Fibroblast of villous mesenchyme (primary cell): ENCODE results near the gene IL1R1. TPM values are rescaled to one million over a fixed set of nuclear protein-coding genes. Genes with fewer than 3 reads are reported as not detected.

ENCODE experiments used
- DNase-seq: peaks from one replicate; pipeline ENCODE4 v3.0.0-alpha.2; 2010; ENCODE audit warnings: low read depth
- H3K4me3 ChIP-seq: 2 replicates; pipeline ENCODE4 v1.5.1; 2011; ENCODE audit warnings: low read depth, mild to moderate bottlenecking, low read length
- total RNA-seq: library from RNA; depleted of rRNA; stranded (reverse); fragments of >200 nt; gene quantifications from 2 replicates; pipeline ENCODE4 v1.2.3, GENCODE V29; 2012
- TF ChIP-seq, protein P1 (sequence below): IDR thresholded peaks from 2 replicates; pipeline ENCODE4 v1.5.1; 2012; ENCODE audit warnings: low read depth, mild to moderate bottlenecking, low read length; ENCODE audit not compliant: insufficient read depth

IL1R1 gene
- total RNA-seq, 1 donor, result 62.6 TPM

DNA sequence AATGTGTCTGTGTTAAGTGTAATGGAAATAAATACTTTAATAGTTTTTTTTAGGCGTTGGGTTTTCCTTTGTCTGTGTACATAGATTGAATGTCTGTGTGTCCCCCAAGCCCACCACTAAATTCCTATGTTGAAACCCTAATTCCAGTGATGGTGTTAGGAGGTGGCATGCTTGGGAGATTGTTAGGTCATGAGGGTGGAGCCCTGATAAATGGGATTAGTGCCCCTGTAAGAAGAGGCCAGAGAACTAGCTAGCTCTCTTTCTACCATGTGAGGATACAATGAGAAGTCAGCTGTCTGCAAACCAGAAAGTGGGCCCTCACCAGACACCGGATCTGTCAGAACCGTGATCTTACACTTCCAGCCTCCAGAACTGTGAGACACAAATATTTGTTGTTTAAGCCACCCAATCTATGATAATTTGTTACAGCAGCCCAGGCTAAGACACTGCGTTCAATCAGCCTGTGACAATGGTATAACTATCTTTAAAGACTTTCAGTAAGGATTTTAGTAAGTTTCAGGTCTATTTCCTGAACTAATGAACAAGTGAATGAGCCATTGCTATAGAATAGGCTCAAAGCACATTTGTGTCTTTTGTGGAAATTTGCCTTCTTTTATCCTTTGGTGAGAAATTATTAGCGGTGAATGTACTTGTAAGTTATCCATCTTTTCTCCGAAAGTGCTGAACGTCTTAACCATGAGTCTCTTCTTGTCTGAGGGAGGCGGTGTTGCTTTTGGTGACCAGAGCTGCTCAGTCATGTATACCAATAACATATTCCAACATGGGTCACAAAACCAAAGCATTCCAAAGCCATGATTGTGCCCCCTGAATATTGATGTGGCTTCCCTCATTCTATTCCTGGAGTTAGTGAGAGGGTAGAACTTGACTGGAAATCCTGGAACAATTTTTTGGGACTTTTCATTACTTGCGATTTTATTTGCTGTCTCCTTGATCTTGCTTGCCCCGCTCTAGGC, 29.6 kb upstream of the IL1R1 start:
- TF ChIP-seq, protein P1, sequence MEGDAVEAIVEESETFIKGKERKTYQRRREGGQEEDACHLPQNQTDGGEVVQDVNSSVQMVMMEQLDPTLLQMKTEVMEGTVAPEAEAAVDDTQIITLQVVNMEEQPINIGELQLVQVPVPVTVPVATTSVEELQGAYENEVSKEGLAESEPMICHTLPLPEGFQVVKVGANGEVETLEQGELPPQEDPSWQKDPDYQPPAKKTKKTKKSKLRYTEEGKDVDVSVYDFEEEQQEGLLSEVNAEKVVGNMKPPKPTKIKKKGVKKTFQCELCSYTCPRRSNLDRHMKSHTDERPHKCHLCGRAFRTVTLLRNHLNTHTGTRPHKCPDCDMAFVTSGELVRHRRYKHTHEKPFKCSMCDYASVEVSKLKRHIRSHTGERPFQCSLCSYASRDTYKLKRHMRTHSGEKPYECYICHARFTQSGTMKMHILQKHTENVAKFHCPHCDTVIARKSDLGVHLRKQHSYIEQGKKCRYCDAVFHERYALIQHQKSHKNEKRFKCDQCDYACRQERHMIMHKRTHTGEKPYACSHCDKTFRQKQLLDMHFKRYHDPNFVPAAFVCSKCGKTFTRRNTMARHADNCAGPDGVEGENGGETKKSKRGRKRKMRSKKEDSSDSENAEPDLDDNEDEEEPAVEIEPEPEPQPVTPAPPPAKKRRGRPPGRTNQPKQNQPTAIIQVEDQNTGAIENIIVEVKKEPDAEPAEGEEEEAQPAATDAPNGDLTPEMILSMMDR, result no peak
- no peak overlapping the region for H3K4me3 ChIP-seq
- DNase-seq, result no peak

DNA sequence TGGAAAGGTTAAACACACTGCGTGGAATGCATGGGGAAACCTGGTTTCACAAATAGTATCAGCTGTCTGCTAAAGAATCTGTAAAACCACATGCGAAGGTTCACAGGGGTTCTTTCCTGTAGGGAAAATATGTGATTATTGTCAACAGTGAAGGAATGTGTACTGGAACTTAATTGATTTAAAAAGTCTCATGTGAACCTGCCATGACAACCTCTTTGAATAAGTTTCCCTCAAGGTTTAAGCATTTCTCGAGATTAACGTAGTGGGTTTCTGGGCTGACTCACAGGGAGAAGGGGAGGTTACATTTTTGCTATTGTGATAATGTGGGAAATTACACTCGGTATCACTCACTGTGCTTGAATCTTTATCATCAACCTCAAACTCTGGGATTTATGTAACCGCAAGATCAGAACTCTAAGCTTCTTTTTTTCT, 28.2 kb upstream of the IL1R1 start:
- peak; percentile 93 for DNase-seq
- TF ChIP-seq, protein P1, result no peak
- H3K4me3 ChIP-seq, result no peak overlapping the region

DNA sequence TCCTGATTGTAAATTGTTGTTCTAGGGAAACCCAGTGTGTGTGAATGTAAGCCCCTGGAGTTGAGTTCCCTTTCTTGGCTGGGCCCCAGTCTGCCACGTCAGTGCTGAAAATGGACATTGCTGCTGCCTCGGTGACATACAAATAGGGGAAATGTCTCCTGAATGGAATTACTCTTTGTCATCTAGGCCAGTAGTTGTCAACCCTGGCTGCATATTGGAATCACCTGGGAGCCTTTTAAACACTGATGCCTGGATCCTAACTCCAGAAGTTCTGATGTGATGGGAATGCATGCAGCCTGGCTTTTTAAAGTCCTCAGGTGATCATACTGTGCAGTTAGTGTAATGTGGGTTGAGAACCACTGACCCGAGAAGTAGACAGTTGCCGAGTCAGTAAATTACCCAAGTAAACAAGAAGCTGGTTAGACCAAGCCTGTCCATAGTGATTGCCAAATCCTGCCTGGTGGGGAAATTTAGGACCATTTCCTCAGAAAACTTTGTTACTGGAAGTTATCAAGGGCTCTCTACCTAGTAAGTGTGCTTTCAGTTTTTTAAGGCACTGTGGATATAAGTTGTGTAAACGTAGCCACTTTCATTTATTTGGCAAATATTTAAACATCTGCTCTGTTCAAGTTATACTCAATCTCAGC, 27.6 kb upstream of the IL1R1 start:
- TF ChIP-seq, protein P1, result no peak
- no peak overlapping the region for H3K4me3 ChIP-seq
- DNase-seq, result peak; percentile 65

DNA sequence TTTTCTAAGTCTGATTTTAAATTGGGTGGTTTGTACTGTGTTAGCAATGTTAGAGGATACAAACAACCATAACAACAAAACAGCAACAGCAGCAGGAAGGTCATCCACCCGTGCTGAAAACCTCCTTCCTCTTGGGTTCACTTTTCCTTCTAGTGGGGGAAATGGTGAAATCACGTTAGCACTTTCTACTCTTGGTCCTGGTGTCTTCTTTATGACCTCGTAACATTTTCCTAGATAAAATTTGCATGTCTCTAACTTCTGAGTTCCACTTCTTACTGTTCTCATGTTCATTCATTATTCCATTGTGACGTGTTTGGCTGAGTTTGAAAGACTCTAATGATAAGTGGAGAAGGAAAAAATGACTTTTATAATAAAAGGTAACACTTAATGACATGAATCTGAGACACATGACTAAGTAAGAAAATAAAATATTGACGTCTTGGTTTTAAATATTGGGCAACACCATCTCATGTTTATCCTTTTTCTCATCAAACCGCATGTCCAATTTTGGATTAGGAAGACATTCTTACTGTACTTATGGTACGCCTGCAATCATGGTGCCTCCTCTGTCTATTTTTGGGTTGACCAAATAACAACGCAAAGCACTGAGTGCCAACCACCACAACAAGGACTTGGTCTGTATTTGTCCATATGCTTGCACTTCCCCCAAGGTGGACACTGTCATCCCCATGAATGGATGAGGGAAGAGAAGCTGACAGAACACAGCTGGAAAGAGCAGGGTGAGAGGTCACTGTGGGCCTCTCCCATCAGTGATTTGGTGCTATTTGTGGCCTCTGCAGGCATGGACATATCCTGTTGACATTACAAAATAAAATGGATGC, 25.7 kb upstream of the IL1R1 start:
- TF ChIP-seq, protein P1, result no peak
- peak; percentile 56 for DNase-seq
- no peak overlapping the region for H3K4me3 ChIP-seq

DNA sequence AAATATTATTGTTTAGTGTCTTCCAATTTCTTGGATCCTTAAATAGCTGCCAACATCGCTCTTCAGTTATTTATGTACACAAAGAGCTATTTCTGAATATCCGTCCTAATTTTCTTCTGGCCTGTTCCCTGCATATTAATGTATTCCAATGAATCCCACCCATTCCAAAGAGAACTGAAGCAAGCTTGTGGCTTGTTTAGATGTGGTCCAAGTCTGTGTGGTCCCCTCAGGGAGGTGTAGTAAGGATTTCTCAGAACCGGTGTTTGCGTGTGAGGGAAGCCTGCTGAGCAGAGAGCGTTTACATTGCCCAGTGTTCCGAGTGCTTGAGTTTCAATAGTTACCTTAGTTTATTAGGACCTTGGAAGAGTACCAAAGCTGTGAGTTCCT, 25.1 kb upstream of the IL1R1 start:
- TF ChIP-seq, protein P1, result no peak
- no peak overlapping the region for H3K4me3 ChIP-seq
- no peak for DNase-seq

DNA sequence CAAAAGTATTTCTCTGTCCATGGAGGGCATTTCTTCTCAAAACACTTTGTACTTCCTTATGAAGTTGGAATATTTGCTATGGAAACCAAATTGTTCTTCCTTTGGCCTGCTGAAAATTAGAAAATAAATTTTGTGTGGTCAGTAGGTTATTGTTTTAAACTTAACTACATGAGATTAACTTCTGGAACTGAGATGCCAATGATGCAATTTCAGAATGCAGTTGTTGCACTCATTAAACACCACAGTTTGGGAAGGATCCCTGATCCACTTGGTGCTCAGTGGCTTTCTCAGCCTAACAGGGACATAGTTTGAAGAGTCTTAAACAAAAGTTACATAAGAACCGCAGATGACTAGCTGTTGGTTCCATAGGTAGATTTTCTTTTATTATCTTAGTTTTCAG, 23.3 kb upstream of the IL1R1 start:
- DNase-seq, result peak; percentile 52
- TF ChIP-seq, protein P1, result no peak

More for the DNA sequence above, 23.3 kb upstream of the IL1R1 start:
- no peak overlapping the region for H3K4me3 ChIP-seq
